ENCODE data around the gene CFAP68. TPM values are rescaled to one million over a fixed set of nuclear protein-coding genes. Genes with fewer than 3 reads are reported as not detected.

Gene CFAP68
- total and polyA plus RNA-seq, 9 of the 15 experiments (the other 6 are each of a cell fraction or from before 2014, with no cell fraction given) = 22.8 to 72.3 (median 52.5) TPM

DNA sequence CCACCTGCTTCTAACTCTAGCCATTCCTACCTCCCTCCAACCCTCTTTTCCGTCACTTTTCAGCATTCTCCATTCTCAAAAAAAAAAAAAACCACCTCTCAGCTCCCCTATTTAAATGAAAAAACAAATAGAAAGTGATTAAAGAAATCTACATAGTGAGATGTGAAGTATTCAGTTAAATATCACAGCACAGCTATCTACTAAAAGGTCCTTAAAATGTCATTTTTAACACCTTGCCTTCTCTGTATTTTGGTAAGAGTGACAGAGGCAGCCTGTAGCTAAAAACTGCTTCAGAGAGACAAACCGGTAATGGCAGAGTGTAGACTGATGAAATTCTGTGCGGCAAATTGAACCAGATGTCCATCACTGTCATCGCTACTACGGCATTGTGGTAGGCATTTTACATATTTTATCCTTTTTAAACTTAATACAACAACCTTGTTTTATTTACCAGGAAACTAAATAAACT is 7.6 kb upstream of the CFAP68 start (continued):
- TF ChIP-seq, protein P1, sequence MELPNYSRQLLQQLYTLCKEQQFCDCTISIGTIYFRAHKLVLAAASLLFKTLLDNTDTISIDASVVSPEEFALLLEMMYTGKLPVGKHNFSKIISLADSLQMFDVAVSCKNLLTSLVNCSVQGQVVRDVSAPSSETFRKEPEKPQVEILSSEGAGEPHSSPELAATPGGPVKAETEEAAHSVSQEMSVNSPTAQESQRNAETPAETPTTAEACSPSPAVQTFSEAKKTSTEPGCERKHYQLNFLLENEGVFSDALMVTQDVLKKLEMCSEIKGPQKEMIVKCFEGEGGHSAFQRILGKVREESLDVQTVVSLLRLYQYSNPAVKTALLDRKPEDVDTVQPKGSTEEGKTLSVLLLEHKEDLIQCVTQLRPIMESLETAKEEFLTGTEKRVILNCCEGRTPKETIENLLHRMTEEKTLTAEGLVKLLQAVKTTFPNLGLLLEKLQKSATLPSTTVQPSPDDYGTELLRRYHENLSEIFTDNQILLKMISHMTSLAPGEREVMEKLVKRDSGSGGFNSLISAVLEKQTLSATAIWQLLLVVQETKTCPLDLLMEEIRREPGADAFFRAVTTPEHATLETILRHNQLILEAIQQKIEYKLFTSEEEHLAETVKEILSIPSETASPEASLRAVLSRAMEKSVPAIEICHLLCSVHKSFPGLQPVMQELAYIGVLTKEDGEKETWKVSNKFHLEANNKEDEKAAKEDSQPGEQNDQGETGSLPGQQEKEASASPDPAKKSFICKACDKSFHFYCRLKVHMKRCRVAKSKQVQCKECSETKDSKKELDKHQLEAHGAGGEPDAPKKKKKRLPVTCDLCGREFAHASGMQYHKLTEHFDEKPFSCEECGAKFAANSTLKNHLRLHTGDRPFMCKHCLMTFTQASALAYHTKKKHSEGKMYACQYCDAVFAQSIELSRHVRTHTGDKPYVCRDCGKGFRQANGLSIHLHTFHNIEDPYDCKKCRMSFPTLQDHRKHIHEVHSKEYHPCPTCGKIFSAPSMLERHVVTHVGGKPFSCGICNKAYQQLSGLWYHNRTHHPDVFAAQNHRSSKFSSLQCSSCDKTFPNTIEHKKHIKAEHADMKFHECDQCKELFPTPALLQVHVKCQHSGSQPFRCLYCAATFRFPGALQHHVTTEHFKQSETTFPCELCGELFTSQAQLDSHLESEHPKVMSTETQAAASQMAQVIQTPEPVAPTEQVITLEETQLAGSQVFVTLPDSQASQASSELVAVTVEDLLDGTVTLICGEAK (IDR thresholded peaks at IDR 0.05) = peak; percentile 68; the same call in 1 of the 2 replicates
- TF ChIP-seq, protein P1 (CRISPR knock-in tag; IDR thresholded peaks at IDR 0.05) = no peak
- TF ChIP-seq, protein P2, sequence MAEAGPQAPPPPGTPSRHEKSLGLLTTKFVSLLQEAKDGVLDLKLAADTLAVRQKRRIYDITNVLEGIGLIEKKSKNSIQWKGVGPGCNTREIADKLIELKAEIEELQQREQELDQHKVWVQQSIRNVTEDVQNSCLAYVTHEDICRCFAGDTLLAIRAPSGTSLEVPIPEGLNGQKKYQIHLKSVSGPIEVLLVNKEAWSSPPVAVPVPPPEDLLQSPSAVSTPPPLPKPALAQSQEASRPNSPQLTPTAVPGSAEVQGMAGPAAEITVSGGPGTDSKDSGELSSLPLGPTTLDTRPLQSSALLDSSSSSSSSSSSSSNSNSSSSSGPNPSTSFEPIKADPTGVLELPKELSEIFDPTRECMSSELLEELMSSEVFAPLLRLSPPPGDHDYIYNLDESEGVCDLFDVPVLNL (CRISPR knock-in tag; IDR thresholded peaks at IDR 0.05; ENCODE audit: low read depth) = no peak
- TF ChIP-seq CREBBP (IDR thresholded peaks at IDR 0.05; ENCODE audit: low read depth, low read length) (no peak), GTF2F1 (IDR thresholded peaks at IDR 0.05; ENCODE audit: low read depth, low read length) (no peak), HSF4 (CRISPR knock-in tag; IDR thresholded peaks at IDR 0.05; ENCODE audit: borderline replicate concordance) (no peak)
- TF ChIP-seq, protein P3, sequence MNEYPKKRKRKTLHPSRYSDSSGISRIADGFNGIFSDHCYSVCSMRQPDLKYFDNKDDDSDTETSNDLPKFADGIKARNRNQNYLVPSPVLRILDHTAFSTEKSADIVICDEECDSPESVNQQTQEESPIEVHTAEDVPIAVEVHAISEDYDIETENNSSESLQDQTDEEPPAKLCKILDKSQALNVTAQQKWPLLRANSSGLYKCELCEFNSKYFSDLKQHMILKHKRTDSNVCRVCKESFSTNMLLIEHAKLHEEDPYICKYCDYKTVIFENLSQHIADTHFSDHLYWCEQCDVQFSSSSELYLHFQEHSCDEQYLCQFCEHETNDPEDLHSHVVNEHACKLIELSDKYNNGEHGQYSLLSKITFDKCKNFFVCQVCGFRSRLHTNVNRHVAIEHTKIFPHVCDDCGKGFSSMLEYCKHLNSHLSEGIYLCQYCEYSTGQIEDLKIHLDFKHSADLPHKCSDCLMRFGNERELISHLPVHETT (CRISPR knock-in tag; conservative IDR thresholded peaks at IDR 0.05 in 1 of 2, IDR thresholded peaks at IDR 0.05 in 1 of 2) = peak in 1 of 2 experiments; percentile 26; a peak in 2 of 4 replicates
